ENCODE data around the gene IGFBPL1.

DNA sequence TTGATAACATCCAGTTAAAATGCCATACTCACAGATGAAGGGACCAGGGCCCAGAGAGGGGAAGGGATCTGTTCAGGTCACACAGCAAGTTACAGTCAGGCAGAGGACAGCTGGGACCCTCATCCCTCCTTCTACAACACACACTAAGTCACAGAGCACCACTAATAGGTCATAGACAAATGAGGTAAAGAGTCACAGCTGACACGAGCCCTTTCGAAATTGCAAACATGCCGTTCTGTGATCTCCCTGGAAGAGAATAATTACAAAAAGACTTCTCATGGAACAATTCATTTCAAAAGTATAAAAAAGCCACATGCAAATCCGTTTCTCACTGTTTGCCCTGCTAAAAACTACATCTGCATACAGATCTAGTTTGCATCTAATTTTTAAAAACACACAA is 15.5 kb downstream of the IGFBPL1 start:
- no peak for TF ChIP-seq POLR2AphosphoS5 (IDR thresholded peaks at IDR 0.05; ENCODE audit: insufficient read depth in 1 of 2, low read depth in 1 of 2)
- TF ChIP-seq, protein P1, sequence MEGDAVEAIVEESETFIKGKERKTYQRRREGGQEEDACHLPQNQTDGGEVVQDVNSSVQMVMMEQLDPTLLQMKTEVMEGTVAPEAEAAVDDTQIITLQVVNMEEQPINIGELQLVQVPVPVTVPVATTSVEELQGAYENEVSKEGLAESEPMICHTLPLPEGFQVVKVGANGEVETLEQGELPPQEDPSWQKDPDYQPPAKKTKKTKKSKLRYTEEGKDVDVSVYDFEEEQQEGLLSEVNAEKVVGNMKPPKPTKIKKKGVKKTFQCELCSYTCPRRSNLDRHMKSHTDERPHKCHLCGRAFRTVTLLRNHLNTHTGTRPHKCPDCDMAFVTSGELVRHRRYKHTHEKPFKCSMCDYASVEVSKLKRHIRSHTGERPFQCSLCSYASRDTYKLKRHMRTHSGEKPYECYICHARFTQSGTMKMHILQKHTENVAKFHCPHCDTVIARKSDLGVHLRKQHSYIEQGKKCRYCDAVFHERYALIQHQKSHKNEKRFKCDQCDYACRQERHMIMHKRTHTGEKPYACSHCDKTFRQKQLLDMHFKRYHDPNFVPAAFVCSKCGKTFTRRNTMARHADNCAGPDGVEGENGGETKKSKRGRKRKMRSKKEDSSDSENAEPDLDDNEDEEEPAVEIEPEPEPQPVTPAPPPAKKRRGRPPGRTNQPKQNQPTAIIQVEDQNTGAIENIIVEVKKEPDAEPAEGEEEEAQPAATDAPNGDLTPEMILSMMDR (IDR thresholded peaks at IDR 0.05), result no peak
- TF ChIP-seq POLR2A (IDR thresholded peaks at IDR 0.05), result no peak

All from vagina (tissue), 2 donors.